GM21825 (cell line): ENCODE data around the gene PIWIL4.

Source experiments
- ATAC-seq: cut with Tn5 transposase; IDR thresholded peaks from one replicate; pipeline ENCODE4 v1.9.1; 2021; ENCODE audit warnings: mild to moderate bottlenecking, moderate library complexity; ENCODE audit not compliant: unreplicated experiment

Gene PIWIL4

DNA sequence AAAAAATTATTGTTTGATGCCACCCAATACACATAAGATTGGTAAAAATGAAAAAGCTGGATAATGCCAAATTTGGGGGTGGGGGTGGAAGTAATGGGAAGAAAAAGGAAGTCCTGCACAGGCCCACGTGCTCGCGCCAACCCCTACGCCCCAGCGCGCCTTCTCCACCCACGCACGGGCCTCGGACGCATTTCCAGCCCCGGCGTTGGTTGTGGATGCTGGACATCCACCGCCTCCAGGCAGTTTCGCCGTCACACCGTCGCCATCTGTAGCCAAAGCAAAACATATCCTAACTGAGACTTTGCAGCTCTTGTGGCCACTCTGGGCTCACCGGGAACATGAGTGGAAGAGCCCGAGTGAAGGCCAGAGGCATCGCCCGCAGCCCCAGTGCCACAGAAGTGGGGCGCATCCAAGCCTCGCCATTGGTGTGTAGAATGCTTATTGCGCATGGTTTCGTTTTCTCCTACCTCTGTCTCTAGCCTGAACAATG, at the start of gene PIWIL4:
Gene PIWIL4 (plus strand): TSS at position 188 of the 490 bp plus-strand sequence. CDS start 151 bp downstream, at position 339.
- no peak for ATAC-seq

DNA sequence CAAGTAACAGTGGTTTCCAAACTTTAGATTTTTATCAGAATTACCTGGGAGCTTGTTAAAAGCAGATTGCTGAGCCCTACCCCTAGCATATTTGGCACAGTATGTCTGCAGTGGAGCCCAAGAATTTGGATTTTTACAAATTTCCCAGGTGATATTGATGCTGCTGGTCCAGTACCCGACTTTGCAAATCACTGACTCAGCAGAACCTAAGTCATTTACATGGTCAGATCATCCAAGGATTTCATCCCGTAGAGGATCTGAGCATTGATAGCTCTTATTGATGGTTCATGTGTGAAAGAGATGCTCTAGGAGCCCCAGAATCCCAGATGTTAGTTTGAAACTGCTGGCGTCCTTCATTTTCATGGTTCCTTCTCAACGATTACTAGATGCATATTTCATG, 48.9 kb upstream of the PIWIL4 start:
- no peak for ATAC-seq

DNA sequence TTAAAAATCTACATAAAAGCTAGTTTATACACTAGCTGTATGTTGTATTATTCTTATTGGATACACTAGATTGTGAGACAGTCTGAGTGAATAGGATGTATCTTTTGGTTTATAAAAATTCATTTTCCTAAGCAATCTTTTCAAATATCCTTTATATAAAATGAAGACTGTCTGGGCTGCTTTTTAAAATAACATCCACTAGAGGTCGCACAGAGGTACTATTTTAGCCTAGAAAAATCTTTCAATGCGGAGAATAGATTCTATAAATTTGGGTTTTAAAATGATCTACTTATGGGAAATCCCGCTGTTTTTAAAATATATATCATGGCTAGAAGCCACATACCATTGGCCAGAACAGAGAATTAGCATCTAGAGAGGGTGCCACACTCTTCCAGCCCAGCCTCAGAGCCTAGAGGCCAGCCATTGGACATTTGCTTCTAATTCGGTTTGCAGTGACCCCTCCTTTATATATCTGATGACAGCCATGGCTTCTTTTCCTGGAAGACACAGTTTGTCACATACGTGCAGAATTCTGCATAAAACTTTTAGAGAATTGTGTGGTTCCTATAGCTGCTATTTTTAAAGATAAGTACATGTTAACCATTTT, 47.6 kb upstream of the PIWIL4 start:
- ATAC-seq: no peak

DNA sequence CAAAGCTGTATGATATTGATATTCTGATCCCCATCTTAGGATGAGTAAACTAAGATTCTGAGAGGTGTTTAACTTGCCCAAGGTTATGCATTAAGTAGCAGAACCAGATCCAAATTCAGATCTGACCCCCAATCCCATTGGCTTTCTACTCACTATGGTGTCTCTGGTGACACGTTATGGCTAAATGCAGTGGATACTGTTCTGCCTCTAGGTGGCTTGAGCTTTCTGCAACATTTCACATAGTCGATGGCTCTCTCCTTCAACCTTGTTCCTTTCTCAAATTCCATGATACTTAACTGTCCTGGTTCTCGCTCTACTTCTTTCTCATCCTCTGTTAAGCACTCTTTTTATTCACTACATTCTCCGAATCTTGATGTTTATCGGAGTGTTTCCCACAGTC, 45.5 kb upstream of the PIWIL4 start:
- ATAC-seq: peak; percentile 66

DNA sequence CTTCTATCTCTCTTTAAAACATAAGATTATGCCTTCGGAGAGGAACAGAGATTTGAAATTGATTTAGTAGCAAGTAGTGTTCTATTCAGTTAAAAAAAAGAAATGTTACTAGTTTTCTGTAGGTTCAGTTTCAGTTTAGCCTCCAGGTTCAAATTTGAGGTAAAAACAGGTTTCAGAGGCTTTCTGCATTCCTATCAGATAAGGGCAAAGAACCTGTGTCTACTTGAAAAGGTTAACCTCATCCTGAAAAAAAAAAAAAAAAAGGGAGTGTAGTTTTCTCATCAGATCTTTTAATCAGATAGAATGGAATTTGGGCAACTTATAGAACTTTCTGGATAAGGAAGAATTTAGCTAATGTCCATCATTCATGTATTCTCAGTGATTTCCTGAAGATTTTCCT, 42.8 kb upstream of the PIWIL4 start:
- no peak for ATAC-seq

DNA sequence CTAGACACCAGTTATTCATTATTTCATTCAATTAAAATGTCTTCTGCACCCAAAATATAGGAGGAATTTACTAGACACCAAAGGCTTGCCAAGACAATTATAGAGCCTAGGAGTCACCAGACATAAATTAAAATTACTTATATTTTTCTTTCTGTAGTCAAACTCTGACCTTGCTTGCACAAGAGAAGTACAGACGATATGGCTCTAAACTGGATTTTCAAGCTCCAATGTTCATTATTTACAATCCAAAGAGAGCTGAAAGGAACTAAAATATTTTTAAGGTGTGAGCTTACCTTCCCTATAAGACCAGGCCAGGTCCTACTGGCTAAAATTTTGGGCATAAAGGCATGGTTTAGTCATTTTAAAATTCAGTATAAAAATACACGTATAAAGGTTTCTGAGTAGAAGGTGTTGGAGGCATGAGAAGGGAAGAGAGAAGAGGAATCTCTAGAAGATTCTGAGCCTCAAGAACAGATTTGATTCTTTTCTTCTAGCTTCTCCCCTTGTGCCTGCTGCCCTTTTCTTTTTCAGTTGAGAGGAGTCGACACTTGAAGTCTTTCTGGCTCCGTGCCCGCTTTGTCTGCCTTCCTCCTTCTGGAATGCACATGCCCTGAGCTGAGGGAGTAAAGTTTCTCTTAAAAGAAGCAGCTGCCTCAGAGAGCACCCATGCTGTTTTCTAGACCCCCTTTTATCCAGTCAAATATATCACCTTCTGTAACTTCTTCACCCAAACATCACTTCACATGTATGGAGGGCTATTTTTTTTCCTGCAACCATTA, 41.4 kb upstream of the PIWIL4 start:
- no peak for ATAC-seq

DNA sequence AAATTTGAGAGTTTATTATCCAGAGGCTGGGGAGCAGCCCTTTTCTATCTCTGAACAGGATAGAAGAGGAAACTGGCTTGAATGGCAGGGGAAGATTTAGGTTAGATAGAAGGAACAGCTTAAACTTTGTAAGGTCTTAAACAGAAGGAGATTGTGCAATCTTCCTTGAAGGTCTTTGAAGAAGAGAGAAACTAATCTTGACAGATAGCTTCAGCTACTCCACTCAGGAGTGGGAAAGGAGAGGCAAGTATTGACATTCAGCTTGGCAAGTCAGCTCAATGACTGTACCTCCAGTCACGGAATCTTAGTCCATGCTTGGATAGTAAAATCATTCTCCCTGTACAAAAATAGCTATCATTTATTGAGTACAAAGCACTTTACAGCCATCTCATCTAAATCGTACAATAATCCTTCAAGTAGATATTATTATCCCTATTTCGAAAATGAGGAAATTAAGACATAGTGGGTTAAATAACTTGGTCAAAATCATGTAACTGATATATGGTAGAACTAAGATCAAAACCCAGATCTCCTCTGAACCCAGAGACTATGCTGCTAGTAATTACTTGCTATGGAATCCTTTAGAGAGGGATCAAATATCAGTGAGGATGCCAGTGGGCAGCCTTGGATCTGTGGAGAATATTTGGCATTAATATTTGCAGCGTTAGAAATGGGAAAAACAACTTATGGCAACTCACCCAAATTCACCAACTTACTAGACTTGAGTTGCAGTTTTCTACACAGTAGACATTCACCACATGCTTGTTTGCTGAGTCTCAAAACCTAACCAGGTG, 40.3 kb upstream of the PIWIL4 start:
- no peak for ATAC-seq

DNA sequence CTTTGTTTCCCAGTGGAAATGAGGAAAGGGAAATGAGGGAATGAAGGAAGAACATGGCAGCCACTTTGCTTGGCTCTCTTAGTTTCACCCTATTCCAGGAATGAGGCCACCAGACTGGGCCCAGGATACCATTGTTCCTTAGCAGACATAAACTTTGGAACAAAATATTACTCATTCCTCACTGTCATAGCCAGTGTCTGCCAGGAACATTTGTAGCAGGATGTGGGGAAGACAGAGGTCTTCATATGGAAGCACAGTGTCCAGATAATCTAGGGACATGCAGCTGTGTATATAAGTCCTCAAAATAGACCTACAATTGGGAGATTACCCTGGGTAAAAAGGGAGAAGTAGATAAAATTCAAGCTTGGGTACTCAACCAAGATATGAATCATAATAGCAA, 38.6 kb upstream of the PIWIL4 start:
- no peak for ATAC-seq

DNA sequence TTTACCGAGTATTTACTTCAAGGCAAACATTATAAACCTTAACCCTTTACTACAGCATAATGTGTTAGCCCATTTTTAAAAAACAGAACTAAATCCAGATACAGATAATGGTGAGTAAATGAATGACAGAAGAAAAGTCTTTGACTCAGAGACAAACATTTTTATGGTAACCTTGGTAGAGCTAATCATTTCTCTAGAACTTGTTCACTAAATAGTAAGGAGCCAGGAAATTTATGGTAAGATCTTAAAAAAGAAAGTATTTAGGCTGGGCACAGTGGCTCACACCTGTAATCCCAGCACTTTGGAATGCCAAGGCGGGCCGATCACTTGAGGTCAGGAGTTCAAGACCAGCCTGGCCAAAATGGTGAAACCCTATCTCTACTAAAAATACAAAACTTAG, 35.0 kb upstream of the PIWIL4 start:
- ATAC-seq: no peak

DNA sequence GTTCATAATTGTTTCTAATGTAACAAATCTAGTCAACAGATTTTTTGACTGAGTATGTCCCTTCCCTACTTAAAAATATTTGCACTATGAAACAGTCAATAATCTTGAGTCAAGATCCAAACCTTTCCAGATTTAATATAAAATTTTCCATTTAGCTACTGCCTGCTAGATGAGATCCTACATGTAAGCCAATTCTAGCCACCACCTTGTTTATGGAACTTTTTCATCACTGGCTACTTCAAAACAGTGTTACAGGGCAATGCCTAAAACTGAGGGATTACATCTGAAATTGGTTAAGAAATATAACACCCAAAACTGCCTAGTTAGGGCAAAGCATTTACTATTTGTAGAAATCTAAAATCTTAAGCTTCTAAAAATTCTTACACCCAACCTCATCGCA, 34.0 kb upstream of the PIWIL4 start:
- ATAC-seq: no peak

DNA sequence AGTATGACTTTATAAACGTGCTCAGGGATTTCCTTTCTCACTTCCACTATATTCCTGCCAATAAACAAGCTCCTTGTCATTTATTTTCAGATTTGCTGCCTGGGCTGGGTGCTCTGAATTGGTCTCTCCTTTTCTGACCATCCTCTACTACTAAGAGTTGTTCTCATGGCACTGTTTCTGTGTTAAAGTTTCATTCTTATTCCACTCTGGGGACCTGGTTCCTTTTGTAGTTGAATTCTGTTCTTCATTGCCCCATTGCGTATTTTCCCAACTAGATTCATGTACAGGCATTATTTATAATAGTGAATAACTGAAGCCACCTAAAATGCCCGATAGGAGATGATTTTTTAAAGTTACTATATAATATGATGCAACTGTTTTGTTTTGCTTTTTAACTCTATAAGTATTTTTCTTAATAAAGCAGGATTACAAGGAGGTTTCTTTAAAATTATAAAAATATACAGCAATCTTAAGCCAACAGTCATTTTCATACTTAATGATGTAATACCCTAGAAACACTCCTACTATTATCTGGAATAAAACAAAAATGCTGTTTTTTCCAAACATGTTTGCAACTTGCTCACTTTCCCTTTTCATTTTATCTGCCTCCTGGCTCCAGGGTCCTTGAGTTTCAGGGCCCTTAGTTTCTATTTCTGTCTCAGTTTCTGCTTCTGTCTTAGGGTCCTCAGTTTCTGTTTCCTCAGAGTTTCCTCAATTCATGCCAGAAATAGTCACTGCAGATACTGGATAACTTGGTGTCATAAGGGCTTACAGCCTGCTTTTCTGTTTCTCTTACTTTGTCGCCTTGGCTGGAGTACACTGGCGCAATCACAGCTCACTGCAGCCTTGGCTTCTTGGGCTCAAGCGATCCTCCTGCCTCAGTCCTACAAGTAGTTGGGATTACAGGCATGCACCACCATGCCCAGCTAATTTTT, 33.2 kb upstream of the PIWIL4 start:
- ATAC-seq: no peak

DNA sequence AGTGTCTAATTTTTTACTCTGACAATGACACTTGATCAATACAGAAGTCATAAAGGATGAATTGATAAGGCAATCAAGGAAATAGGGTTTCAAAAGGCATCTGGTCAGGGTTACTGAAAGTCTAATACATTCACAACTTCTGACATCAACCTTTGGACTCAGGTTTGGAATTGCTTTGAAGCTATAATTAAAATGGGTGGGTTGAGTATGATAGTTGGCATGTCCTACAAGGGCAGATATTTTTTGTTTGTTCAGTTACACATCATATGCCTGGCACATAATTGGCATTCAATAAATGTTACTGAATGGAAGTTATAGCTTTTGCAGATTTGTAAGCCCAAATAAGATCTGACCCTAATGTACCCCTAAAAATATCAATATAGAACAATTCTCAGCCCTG, 30.8 kb upstream of the PIWIL4 start:
- no peak for ATAC-seq

DNA sequence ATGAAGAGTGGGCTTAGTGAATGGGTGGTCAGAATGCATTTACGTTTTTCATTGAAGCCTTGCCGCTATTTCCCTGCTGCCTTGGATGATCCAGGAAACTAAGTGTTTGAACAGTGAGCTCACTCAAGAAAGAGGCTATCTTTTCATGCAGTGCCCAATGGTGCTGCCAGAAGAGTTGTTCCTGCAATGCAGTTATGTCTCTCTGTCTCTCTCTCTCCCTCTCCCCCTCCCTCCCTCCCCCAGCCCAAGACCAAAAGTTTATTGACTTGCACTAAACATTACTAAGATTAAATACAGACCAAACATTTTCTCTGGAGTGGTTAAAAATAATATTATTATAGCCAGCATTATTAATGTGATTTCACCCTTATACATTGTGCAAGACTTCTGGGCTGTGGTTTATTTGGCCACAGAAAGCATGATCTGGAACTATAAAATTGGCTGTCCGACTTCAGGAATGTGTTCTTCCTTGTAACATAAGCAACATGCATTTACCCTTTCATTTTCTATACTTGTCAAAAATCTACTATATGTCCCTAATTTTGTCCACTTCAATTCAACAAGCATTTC, 30.1 kb upstream of the PIWIL4 start:
- ATAC-seq: no peak

DNA sequence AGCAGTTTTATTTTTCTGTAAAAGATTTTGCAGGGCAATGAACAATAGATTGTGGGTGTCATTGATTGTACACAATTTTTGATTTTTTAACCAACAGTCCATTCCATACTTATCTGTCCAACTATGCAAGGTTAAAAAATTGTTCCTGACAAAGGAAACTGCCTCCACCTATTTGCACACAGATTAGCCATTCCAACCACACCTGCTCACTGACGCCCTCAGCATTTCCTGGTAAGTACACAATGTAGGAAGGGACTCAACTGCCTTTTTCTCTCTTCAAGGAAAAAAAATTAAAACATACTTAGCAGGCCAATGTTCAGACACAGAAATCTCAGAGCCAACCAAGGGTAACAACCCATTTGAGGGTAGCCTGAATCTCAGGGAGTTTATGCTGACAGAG, 27.7 kb upstream of the PIWIL4 start:
- no peak for ATAC-seq

DNA sequence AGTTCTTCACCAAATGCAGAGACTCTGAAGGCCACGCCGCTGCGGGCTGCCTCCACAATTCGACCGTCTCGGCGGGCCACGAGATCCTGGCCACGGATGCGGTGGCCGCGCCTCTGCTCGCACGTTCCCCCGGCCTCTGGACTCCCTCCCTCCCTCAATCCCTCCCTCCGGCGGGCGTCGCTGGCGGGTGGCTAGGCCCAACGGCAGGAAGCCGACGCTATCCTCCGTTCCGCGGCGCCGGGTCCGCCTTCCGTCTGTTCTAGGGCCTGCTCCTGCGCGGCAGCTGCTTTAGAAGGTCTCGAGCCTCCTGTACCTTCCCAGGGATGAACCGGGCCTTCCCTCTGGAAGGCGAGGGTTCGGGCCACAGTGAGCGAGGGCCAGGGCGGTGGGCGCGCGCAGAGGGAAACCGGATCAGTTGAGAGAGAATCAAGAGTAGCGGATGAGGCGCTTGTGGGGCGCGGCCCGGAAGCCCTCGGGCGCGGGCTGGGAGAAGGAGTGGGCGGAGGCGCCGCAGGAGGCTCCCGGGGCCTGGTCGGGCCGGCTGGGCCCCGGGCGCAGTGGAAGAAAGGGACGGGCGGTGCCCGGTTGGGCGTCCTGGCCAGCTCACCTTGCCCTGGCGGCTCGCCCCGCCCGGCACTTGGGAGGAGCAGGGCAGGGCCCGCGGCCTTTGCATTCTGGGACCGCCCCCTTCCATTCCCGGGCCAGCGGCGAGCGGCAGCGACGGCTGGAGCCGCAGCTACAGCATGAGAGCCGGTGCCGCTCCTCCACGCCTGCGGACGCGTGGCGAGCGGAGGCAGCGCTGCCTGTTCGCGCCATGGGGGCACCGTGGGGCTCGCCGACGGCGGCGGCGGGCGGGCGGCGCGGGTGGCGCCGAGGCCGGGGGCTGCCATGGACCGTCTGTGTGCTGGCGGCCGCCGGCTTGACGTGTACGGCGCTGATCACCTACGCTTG, 23.2 kb upstream of the PIWIL4 start, which contains the start of gene FUT4:
Gene FUT4 (plus strand): TSS at position 227 of the 951 bp plus-strand sequence. CDS start 213 bp downstream, at position 440.
- ATAC-seq: peak; percentile 82

DNA sequence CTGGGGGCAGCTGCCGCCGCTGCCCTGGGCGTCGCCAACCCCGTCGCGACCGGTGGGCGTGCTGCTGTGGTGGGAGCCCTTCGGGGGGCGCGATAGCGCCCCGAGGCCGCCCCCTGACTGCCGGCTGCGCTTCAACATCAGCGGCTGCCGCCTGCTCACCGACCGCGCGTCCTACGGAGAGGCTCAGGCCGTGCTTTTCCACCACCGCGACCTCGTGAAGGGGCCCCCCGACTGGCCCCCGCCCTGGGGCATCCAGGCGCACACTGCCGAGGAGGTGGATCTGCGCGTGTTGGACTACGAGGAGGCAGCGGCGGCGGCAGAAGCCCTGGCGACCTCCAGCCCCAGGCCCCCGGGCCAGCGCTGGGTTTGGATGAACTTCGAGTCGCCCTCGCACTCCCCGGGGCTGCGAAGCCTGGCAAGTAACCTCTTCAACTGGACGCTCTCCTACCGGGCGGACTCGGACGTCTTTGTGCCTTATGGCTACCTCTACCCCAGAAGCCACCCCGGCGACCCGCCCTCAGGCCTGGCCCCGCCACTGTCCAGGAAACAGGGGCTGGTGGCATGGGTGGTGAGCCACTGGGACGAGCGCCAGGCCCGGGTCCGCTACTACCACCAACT, 22.4 kb upstream of the PIWIL4 start:
- ATAC-seq: no peak

DNA sequence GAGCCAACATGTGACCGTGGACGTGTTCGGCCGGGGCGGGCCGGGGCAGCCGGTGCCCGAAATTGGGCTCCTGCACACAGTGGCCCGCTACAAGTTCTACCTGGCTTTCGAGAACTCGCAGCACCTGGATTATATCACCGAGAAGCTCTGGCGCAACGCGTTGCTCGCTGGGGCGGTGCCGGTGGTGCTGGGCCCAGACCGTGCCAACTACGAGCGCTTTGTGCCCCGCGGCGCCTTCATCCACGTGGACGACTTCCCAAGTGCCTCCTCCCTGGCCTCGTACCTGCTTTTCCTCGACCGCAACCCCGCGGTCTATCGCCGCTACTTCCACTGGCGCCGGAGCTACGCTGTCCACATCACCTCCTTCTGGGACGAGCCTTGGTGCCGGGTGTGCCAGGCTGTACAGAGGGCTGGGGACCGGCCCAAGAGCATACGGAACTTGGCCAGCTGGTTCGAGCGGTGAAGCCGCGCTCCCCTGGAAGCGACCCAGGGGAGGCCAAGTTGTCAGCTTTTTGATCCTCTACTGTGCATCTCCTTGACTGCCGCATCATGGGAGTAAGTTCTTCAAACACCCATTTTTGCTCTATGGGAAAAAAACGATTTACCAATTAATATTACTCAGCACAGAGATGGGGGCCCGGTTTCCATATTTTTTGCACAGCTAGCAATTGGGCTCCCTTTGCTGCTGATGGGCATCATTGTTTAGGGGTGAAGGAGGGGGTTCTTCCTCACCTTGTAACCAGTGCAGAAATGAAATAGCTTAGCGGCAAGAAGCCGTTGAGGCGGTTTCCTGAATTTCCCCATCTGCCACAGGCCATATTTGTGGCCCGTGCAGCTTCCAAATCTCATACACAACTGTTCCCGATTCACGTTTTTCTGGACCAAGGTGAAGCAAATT, 21.7 kb upstream of the PIWIL4 start:
- no peak for ATAC-seq

DNA sequence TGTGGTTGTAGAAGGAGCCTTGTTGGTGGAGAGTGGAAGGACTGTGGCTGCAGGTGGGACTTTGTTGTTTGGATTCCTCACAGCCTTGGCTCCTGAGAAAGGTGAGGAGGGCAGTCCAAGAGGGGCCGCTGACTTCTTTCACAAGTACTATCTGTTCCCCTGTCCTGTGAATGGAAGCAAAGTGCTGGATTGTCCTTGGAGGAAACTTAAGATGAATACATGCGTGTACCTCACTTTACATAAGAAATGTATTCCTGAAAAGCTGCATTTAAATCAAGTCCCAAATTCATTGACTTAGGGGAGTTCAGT, 21.1 kb upstream of the PIWIL4 start:
- ATAC-seq: no peak
